Choroid plexus epithelial cell (primary cell): ENCODE data around the gene ADRA2A.

Experiments
- DNase-seq: peaks from one replicate; pipeline ENCODE4 v3.0.0-alpha.2; 2010; ENCODE audit warnings: low read depth
- H3K4me3 ChIP-seq: 2 replicates; pipeline ENCODE4 v1.5.1; 2011; ENCODE audit warnings: low read depth, mild to moderate bottlenecking, control low read depth, low read length, moderate library complexity
- TF ChIP-seq, protein P1 (sequence below): conservative IDR thresholded peaks from 2 replicates; pipeline ENCODE4 v1.5.1; 2011; ENCODE audit warnings: low read depth, mild to moderate bottlenecking, control low read depth, inconsistent platforms, low read length, moderate library complexity

The ADRA2A gene

DNA sequence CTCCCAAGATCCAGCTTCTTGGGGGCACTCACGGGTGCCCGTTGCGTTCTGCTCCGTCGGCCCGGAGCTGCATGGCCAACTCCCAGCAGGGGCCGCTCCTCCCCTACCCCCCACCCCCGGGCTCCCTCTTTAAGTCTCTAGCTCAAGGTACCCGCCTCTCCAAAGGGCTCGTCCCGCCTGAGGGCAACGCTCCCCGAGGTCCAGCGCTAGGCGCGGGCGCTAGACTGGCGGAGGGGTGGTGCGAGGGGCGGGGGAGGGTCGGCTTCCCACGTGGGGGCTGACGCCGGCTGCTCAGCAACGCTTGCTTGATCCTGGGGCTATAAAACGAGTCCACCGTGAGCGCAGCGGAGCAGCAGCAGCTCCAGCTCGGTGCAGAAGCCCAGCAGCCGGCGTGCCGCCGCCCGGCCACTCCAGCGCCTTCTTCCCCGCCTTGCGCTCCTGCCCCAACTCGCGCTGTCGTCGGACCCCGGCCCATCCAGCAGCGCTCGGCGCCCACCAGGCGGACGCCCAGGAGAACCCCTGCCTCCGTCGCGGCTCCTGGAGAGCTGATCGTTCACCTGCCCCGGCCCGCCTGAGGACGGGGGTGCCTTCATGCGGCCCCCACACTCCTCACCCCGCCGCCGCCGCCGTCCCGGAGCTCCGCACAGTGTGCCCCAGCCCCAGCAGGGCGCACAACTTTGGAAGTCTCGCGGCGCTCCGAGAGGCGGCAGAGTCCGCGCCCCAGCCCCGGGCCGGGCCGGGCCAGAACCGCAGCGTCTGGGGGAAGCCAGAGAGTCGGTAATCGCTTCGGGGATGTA is at the start of gene ADRA2A:
Gene ADRA2A (plus strand): TSS at position 348 of the 797 bp plus-strand sequence. CDS start 968 bp downstream, outside the sequence.
- peak; percentile 41 for DNase-seq
- TF ChIP-seq, protein P1, sequence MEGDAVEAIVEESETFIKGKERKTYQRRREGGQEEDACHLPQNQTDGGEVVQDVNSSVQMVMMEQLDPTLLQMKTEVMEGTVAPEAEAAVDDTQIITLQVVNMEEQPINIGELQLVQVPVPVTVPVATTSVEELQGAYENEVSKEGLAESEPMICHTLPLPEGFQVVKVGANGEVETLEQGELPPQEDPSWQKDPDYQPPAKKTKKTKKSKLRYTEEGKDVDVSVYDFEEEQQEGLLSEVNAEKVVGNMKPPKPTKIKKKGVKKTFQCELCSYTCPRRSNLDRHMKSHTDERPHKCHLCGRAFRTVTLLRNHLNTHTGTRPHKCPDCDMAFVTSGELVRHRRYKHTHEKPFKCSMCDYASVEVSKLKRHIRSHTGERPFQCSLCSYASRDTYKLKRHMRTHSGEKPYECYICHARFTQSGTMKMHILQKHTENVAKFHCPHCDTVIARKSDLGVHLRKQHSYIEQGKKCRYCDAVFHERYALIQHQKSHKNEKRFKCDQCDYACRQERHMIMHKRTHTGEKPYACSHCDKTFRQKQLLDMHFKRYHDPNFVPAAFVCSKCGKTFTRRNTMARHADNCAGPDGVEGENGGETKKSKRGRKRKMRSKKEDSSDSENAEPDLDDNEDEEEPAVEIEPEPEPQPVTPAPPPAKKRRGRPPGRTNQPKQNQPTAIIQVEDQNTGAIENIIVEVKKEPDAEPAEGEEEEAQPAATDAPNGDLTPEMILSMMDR: no peak
- peak within 1 kb of the TSS; percentile 48 for H3K4me3 ChIP-seq

DNA sequence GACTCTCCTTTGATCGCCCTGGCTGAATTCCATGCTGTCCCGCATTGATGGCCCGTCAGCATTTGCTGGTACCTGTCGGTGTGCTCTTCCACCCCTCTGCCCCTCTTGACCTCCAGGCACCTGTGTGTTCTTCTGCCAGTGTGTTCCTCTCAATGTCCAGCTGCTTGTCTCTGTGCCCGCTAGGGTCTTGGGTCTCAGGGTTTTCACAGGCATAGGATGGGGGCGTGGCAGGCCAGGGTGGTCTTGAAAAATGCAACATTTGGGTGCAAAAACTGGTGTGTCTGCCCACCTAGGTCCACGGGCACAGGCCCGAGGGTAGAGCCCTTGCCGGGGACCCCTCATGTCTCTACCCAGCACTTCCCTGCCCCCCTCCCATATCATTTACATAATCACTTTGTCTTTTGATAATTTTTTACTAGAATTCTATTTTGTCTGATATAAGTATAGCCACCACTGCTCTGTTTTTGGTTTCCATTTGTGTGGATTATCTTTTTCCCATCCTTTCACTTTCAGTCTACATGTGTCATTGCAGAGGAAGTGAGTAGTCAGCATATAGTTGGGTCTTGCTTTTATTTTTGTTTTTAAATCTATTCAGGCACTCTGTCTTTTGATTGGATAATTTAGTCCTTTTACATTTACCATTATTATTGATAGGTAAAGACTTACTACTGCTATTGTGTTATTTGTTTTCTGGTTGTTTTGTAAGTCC is 46.6 kb upstream of the ADRA2A start:
- H3K4me3 ChIP-seq: no peak overlapping the region
- TF ChIP-seq, protein P1: no peak
- DNase-seq: peak; percentile 16

DNA sequence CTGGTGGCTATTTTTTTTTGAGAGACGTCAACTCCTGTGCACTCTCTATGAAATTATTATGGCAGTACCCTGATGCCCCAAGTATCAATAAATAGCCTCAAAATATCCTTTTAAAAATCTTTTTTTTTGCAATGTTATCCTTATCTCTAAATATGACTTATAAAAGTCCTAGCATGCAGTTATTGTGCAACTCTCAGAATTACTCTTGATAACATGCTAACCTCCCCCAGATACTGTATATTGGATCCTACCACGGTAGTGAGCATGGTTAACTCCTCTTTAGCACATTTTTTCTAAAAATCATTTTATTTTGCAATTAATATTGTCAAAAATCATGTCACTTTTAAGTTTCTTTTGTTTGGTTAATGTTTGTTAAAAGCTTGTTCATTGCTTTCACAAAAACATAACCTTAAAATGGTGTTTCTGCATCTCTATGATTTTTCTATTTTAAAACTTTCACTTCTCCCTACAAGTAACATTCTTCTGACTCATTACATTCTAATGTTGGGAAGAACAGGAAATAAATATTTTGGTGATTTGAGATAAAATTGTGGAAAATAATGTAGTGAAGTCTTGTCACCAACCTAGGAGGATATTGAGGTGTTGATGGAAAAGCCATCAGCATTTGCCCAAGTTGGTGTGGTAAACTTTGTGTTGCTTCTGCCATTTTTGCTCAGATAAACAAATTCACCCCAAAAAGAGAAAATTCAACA is 42.1 kb upstream of the ADRA2A start:
- peak; percentile 39 for DNase-seq
- no peak overlapping the region for H3K4me3 ChIP-seq
- TF ChIP-seq, protein P1: no peak

DNA sequence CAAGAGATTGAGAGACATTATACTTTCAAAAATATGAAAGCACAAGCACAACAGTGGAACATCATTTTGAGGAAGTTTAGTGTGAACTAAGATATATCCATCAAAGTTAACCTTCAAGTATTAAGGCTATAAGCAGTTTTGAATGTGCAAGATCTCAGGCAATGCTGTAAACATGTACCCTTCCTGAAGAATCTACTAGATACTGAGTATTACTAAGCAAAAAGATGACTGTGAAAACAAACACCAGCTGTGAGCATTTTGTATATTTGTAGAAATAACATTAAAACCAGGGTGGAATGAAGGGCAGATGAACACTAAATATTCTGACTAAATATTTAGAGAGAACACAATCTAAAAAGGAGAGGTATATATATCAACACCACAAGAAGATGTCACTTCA is 41.3 kb upstream of the ADRA2A start:
- TF ChIP-seq, protein P1: no peak
- no peak overlapping the region for H3K4me3 ChIP-seq
- DNase-seq: peak; percentile 56

DNA sequence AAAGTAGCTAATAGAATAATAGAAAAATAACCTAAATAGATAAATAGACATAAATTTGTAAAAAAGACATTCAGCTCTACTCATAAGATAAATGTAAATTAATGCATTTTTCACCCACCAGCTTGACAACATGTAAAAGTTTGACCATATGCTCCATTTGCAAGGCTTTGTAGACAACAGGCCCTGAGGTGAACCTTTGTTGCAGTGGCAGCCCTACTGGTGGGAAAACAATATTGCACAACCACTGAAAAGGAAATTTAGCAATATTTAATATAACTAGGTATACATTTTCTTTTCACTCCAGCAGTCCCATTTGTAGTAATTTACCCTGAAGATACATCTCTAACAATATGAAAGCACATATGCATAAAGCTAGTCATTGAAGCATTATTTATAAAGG is 39.0 kb upstream of the ADRA2A start:
- TF ChIP-seq, protein P1: peak; percentile 47
- DNase-seq: peak; percentile 20
- H3K4me3 ChIP-seq: no peak overlapping the region

DNA sequence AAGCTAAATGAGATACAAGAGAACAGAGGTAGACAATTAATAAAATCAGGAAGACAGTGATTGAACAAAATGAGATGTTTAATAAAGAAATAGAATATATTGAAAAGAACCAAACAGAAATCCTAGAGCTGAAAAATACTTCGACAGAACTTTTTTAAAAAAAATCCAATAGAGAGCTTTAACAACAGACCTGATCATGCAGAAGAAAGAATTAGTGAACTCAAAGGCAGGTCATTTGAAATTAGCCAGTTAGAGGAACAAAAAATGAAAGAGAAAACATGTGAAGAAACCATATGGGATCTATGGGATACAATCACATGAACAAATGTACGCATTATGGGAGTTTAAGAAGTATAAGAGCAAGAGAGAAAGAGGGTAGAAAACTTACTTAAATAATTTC is 37.3 kb upstream of the ADRA2A start:
- TF ChIP-seq, protein P1: no peak
- H3K4me3 ChIP-seq: no peak overlapping the region
- DNase-seq: no peak
